ENCODE measurements around the gene HS3ST5. TPM values are rescaled to one million over a fixed set of nuclear protein-coding genes. Genes with fewer than 3 reads are reported as not detected.

The HS3ST5 gene
- total RNA-seq, 5 donors from 2014 or later (not counting 1 experiment from before 2014, with no cell fraction given) = not detected

DNA sequence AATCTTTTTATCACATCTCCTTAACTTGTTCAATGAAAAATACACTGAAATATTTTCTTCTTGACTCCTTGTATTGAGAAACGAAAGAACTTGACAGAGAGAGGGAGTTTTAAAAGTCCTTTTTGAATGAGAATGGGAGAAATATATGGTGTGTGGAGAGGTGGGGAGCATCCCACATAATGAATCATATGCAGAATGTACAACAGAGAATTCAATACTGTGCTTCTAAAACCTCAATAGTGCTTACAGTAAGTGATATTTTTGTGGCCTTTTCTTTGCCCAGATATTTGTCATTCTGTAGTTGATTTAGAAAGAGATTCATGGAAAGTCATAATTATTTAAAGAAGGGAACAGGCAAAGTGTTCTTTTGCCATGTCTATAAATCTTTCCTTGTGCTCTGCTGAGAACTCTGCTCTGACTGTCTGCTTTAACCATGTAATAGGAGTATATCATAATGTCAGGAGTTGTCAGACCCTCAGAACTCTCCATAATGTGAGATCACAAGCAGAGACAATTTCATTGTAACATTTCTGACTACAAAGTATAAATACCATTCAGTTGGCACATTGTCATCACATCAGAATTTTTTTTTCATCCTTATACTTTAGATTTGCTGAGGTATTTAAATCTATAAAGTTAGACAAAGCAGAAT lies 32.8 kb upstream of the HS3ST5 start:
- no peak overlapping the region for H3K27ac ChIP-seq (ENCODE audit: low read length)
- ATAC-seq (replicated peaks in 1 of 4) = no peak
- WGBS (ENCODE audit: insufficient coverage) = no CpG with 5 or more reads among the region's 1 CpG
- Mint-ChIP-seq H3K4me1 (no peaks in the 10 kb centered on the region), H3K27me3 (no peaks in the 10 kb centered on the region), H3K36me3 (no peaks in the 10 kb centered on the region), H3K9me3 (peaks cover 0 to 4% (median 0%) of the 10 kb centered on the region in 3 donors), H3K27ac (no peak overlapping the region), H3K4me3 (no peak overlapping the region)
- no peak for DNase-seq
- POLR2A ChIA-PET = no interaction called here
- no peaks in the 10 kb centered on the region for H3K9me3 ChIP-seq
- CTCF ChIA-PET = no interaction called here
- no peak overlapping the region for H3K4me3 ChIP-seq (ENCODE audit: control insufficient read depth in 1 of 2, extremely low read depth in 1 of 2, low read length in 1 of 2)
- H3K36me3 ChIP-seq (ENCODE audit: control insufficient read depth in 2 of 2, extremely low read depth in 1 of 2, insufficient read depth in 1 of 2, low read length in 1 of 2) = no peaks in the 10 kb centered on the region
- H3K4me1 ChIP-seq (ENCODE audit: control insufficient read depth in 1 of 2, extremely low read depth in 1 of 2, insufficient read depth in 2 of 2, low read length in 2 of 2) = no peaks in the 10 kb centered on the region
- H3K27me3 ChIP-seq (replicated peaks in 1 of 2; ENCODE audit: control insufficient read depth in 2 of 2, extremely low read depth in 1 of 2, insufficient read depth in 2 of 2, low read length in 1 of 2) = peaks cover 0 to 2% of the 10 kb centered on the region in 2 experiments

DNA sequence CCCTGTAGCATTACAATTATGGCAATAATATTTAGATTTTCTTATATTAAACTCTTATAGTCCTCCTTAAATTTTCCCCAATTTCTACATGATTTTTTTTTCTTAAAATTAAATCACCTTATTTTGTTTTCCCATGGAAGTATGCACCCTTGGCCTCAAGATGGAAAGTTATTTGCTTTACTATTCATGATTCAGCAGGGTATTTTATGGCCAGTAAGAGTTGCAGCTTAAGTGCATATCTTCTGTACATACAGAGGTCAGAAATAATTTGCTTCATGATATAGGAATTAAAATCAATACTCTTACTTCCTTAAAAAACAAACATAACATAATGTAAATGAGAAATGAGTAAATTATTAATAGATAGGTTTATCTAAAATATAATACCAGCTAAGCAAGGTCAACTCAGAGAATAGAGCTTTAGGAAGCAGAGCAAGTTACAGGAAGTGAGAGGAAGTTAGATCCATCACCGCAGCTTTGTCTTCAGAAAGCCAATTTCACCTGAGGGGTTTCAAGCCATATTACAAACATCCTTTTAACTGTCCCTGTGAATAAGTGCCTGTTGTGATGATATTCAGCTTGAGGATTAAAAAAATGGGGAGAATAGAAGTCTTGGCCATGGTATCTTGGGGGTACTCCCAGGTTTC lies 24.6 kb upstream of the HS3ST5 start:
- ChIA-PET POLR2A (no interaction called here), CTCF (interaction anchor here in 1 of 2 donors (0.6 kb wide), 1 partner anchor 77 kb away, joined by 6 read pairs; no protein-coding TSS in a partner anchor)
- DNase-seq = no peak
- Histone ChIP-seq H3K4me3 (ENCODE audit: control insufficient read depth in 1 of 2, extremely low read depth in 1 of 2, low read length in 1 of 2) (no peak overlapping the region), H3K27ac (ENCODE audit: low read length) (no peak overlapping the region), H3K36me3 (ENCODE audit: control insufficient read depth in 2 of 2, extremely low read depth in 1 of 2, insufficient read depth in 1 of 2, low read length in 1 of 2) (no peaks in the 10 kb centered on the region), H3K9me3 (no peaks in the 10 kb centered on the region), H3K27me3 (replicated peaks in 1 of 2; ENCODE audit: control insufficient read depth in 2 of 2, extremely low read depth in 1 of 2, insufficient read depth in 2 of 2, low read length in 1 of 2) (peaks cover 0 to 2% of the 10 kb centered on the region in 2 experiments), H3K4me1 (ENCODE audit: control insufficient read depth in 1 of 2, extremely low read depth in 1 of 2, insufficient read depth in 2 of 2, low read length in 2 of 2) (no peaks in the 10 kb centered on the region)
- no peak overlapping the region for H3K4me3 Mint-ChIP-seq
- H3K9me3 Mint-ChIP-seq = no peaks in the 10 kb centered on the region
- no peaks in the 10 kb centered on the region for H3K27me3 Mint-ChIP-seq
- no peaks in the 10 kb centered on the region for H3K36me3 Mint-ChIP-seq
- no peak overlapping the region for H3K27ac Mint-ChIP-seq
- H3K4me1 Mint-ChIP-seq = no peaks in the 10 kb centered on the region
- WGBS (ENCODE audit: insufficient coverage) = no CpG with 5 or more reads among the region's 1 CpG
- ATAC-seq (replicated peaks in 1 of 4) = no peak

DNA sequence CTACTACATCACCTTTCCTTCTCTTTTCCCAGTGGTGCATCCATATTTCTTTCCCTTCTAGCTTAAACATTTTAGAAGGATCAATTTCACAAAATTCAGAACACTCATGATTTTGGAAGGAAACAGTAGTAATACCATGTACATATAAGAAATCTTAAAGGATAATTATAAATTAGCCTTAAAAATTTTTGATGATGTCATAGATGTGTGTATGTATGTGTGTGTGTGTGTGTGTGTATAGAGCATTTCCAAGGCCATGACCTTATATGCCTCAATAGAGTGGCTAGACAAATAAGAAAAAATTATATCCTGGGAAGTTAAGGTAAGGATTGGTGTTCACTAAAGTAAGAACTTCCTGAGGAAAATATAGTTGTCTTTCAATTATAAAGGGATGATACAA lies 24.1 kb upstream of the HS3ST5 start:
- Mint-ChIP-seq H3K9me3 (no peaks in the 10 kb centered on the region), H3K36me3 (no peaks in the 10 kb centered on the region), H3K27ac (no peak overlapping the region), H3K4me3 (no peak overlapping the region), H3K4me1 (no peaks in the 10 kb centered on the region), H3K27me3 (no peaks in the 10 kb centered on the region)
- ChIA-PET CTCF (no interaction called here), POLR2A (no interaction called here)
- ATAC-seq (replicated peaks in 1 of 4) (no peak), DNase-seq (no peak)
- H3K36me3 ChIP-seq (ENCODE audit: control insufficient read depth in 2 of 2, extremely low read depth in 1 of 2, insufficient read depth in 1 of 2, low read length in 1 of 2) = no peaks in the 10 kb centered on the region
- H3K27ac ChIP-seq (ENCODE audit: low read length) = no peak overlapping the region
- H3K27me3 ChIP-seq (replicated peaks in 1 of 2; ENCODE audit: control insufficient read depth in 2 of 2, extremely low read depth in 1 of 2, insufficient read depth in 2 of 2, low read length in 1 of 2) = peaks cover 0 to 2% of the 10 kb centered on the region in 2 experiments
- H3K9me3 ChIP-seq = no peaks in the 10 kb centered on the region
- H3K4me1 ChIP-seq (ENCODE audit: control insufficient read depth in 1 of 2, extremely low read depth in 1 of 2, insufficient read depth in 2 of 2, low read length in 2 of 2) = no peaks in the 10 kb centered on the region
- no peak overlapping the region for H3K4me3 ChIP-seq (ENCODE audit: control insufficient read depth in 1 of 2, extremely low read depth in 1 of 2, low read length in 1 of 2)

DNA sequence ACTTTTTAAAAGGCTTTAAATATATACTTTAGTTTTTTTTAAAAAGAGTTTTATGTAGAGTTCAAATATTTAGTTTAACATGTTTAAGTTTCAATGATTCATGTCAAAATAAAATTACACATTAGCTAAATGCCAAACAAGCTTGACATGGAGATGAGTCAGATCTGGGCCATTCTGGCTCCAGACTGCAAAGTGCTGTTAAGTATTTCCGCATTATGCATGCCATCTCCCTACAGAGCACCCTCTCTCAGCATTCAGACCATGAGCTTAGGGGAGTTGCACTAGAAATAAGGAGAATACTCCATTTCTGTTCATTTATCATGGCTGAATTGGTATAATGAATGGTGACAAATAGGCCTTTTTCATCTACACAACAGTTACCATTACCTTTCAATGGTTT lies 21.5 kb upstream of the HS3ST5 start:
- no CpG with 5 or more reads among the region's 1 CpG for WGBS (ENCODE audit: insufficient coverage)
- no peaks in the 10 kb centered on the region for H3K36me3 Mint-ChIP-seq

DNA sequence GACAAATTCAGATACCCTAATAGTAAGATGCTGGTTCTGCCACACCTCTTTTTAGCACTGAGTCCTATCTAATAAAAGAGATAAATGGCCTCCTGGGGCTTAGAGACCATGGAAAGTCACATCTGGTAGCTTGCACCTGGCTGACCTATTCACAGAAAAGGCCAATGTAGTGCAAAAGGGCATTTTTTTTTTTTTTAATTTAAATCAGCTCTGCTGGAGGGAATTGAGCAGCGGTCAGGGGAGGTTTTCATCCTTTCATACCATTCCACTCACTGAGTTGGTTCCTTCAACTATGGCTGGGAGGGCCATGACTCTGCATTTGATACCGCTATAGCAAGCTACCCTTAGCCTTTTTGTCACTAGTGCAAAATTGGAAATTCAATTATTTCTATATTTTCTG lies 20.1 kb upstream of the HS3ST5 start:
- ATAC-seq (replicated peaks in 1 of 4) = no peak
- ChIA-PET POLR2A (no interaction called here), CTCF (no interaction called here)
- no peaks in the 10 kb centered on the region for H3K36me3 ChIP-seq (ENCODE audit: control insufficient read depth in 2 of 2, extremely low read depth in 1 of 2, insufficient read depth in 1 of 2, low read length in 1 of 2)
- no peaks in the 10 kb centered on the region for H3K9me3 ChIP-seq
- no peak for DNase-seq
- Mint-ChIP-seq H3K36me3 (no peaks in the 10 kb centered on the region), H3K9me3 (no peaks in the 10 kb centered on the region), H3K4me3 (no peak overlapping the region), H3K27me3 (no peaks in the 10 kb centered on the region), H3K4me1 (no peaks in the 10 kb centered on the region), H3K27ac (no peak overlapping the region)
- no peaks in the 10 kb centered on the region for H3K27me3 ChIP-seq (replicated peaks in 1 of 2; ENCODE audit: control insufficient read depth in 2 of 2, extremely low read depth in 1 of 2, insufficient read depth in 2 of 2, low read length in 1 of 2)
- H3K4me1 ChIP-seq (ENCODE audit: control insufficient read depth in 1 of 2, extremely low read depth in 1 of 2, insufficient read depth in 2 of 2, low read length in 2 of 2) = no peaks in the 10 kb centered on the region
- no peak overlapping the region for H3K4me3 ChIP-seq (ENCODE audit: control insufficient read depth in 1 of 2, extremely low read depth in 1 of 2, low read length in 1 of 2)
- no CpG with 5 or more reads among the region's 2 CpGs for WGBS (ENCODE audit: insufficient coverage)
- H3K27ac ChIP-seq (ENCODE audit: low read length) = no peak overlapping the region

More for the DNA sequence above, 21.5 kb upstream of the HS3ST5 start:
- no peak for DNase-seq
- Histone ChIP-seq H3K27ac (ENCODE audit: low read length) (no peak overlapping the region), H3K4me3 (ENCODE audit: control insufficient read depth in 1 of 2, extremely low read depth in 1 of 2, low read length in 1 of 2) (no peak overlapping the region), H3K9me3 (no peaks in the 10 kb centered on the region), H3K27me3 (replicated peaks in 1 of 2; ENCODE audit: control insufficient read depth in 2 of 2, extremely low read depth in 1 of 2, insufficient read depth in 2 of 2, low read length in 1 of 2) (no peaks in the 10 kb centered on the region), H3K36me3 (ENCODE audit: control insufficient read depth in 2 of 2, extremely low read depth in 1 of 2, insufficient read depth in 1 of 2, low read length in 1 of 2) (no peaks in the 10 kb centered on the region), H3K4me1 (ENCODE audit: control insufficient read depth in 1 of 2, extremely low read depth in 1 of 2, insufficient read depth in 2 of 2, low read length in 2 of 2) (no peaks in the 10 kb centered on the region)
- no peak for ATAC-seq (replicated peaks in 1 of 4)
- POLR2A ChIA-PET = no interaction called here
- H3K27ac Mint-ChIP-seq = no peak overlapping the region
- H3K27me3 Mint-ChIP-seq = no peaks in the 10 kb centered on the region
- CTCF ChIA-PET = no interaction called here
- no peak overlapping the region for H3K4me3 Mint-ChIP-seq
- no peaks in the 10 kb centered on the region for H3K4me1 Mint-ChIP-seq
- H3K9me3 Mint-ChIP-seq = no peaks in the 10 kb centered on the region

DNA sequence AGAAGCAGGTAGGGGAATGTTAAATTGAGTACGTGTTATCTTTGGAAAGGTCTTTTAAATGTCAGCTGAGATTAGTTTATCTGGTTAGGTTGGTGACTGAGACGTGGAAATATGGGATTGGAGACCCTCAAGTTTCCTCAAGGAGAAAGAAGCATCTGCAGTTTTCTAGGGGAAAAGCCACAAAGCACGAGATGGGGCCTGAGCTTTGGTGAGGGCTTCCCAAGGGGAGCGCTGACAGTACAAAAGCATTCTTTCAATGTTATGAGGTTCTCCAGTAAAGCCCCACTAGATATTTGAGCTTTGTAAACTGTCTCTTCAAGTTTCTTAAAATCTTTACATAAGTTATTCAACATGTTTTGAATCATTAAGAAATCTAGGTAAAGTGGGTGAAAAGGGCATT lies 19.6 kb upstream of the HS3ST5 start:
- Histone ChIP-seq H3K4me3 (ENCODE audit: control insufficient read depth in 1 of 2, extremely low read depth in 1 of 2, low read length in 1 of 2) (no peak overlapping the region), H3K4me1 (ENCODE audit: control insufficient read depth in 1 of 2, extremely low read depth in 1 of 2, insufficient read depth in 2 of 2, low read length in 2 of 2) (no peaks in the 10 kb centered on the region), H3K9me3 (no peaks in the 10 kb centered on the region), H3K36me3 (ENCODE audit: control insufficient read depth in 2 of 2, extremely low read depth in 1 of 2, insufficient read depth in 1 of 2, low read length in 1 of 2) (no peaks in the 10 kb centered on the region), H3K27me3 (replicated peaks in 1 of 2; ENCODE audit: control insufficient read depth in 2 of 2, extremely low read depth in 1 of 2, insufficient read depth in 2 of 2, low read length in 1 of 2) (no peaks in the 10 kb centered on the region), H3K27ac (ENCODE audit: low read length) (no peak overlapping the region)
- ATAC-seq (replicated peaks in 1 of 4) (no peak), DNase-seq (no peak)
- ChIA-PET CTCF (no interaction called here), POLR2A (no interaction called here)
- H3K27ac Mint-ChIP-seq = no peak overlapping the region
- H3K36me3 Mint-ChIP-seq = no peaks in the 10 kb centered on the region
- H3K4me1 Mint-ChIP-seq = no peaks in the 10 kb centered on the region
- no peaks in the 10 kb centered on the region for H3K9me3 Mint-ChIP-seq
- H3K27me3 Mint-ChIP-seq = no peaks in the 10 kb centered on the region
- H3K4me3 Mint-ChIP-seq = no peak overlapping the region
- 62% methylated on average over 2 of the region's 4 CpGs for WGBS (ENCODE audit: insufficient coverage)

Data from T-cell (primary cell).